Endothelial cell of umbilical vein (primary cell): ENCODE measurements around the gene PGD.
"Not testable (repeated sequence)": the region's sequence is repeated elsewhere in the genome, so short reads cannot be mapped to it uniquely, and the experiment has no call there.

Experiments used
- EZH2 ChIP-seq: IDR thresholded peaks from 2 replicates; pipeline ENCODE4 v1.6.1; 2012; ENCODE audit warnings: borderline replicate concordance, low read depth, mild to moderate bottlenecking, moderate library complexity, low read length, inconsistent platforms; ENCODE audit not compliant: severe bottlenecking
- JUN ChIP-seq: IDR thresholded peaks from 2 replicates; pipeline ENCODE4 v1.6.1; 2011; ENCODE audit warnings: borderline replicate concordance, low read depth; ENCODE audit not compliant: insufficient read length, insufficient read depth
- POLR2A ChIP-seq: IDR thresholded peaks from 2 replicates; pipeline ENCODE4 v1.6.1; 2012; ENCODE audit warnings: low read depth, mild to moderate bottlenecking, control low read depth, low read length
- POLR2AphosphoS5 ChIP-seq: IDR thresholded peaks from 2 replicates; pipeline ENCODE4 v1.6.1; 2012; ENCODE audit warnings: low read depth, mild to moderate bottlenecking, control low read depth, low read length, moderate library complexity; ENCODE audit not compliant: insufficient read depth
- TF ChIP-seq, protein P1 (sequence below), 2 donors: IDR thresholded peaks; 1 replicate in 1 of 2; 2 replicates in 1 of 2; pipeline ENCODE4 v1.5.1; 2011; ENCODE audit warnings: low read length in 2 of 2, mild to moderate bottlenecking in 2 of 2, moderate library complexity in 2 of 2, control low read depth in 1 of 2, inconsistent platforms in 1 of 2, low read depth in 1 of 2; ENCODE audit not compliant: insufficient read depth in 1 of 2; ENCODE audit errors: extremely low read depth in 1 of 2

DNA sequence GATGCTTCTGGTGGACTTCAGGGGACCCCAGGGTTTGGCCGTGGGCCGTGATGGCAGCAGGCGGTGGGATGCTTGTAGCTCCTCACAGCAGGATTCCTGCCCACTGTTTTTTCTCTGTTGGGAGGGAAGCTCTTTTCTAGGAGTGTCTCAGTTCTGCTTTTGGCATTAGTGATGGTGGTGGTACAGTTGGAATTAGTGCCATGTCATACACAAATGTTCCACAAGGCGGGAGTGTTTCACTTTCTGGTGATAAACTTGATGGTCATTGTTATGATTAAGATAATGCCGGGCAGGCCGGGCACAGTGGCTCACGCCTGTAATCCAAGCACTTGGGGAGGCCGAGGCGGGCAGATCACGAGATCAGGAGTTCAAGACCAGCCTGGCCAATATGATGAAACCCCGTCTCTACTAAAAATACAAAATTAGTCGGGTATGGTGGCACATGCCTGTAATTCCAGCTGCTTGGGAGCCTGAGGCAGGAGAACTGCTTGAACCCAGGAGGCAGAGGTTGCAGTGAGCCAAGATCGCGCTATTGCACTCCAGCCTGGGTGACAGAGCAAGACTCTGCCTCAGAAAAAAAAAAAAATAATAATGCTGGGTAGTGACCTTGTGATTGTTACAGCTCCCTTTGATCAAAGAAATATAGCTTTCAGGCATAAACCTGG lies 21.4 kb upstream of the PGD start:
- TF ChIP-seq POLR2A, POLR2AphosphoS5, JUN, EZH2: not testable (repeated sequence)
- TF ChIP-seq, protein P1, sequence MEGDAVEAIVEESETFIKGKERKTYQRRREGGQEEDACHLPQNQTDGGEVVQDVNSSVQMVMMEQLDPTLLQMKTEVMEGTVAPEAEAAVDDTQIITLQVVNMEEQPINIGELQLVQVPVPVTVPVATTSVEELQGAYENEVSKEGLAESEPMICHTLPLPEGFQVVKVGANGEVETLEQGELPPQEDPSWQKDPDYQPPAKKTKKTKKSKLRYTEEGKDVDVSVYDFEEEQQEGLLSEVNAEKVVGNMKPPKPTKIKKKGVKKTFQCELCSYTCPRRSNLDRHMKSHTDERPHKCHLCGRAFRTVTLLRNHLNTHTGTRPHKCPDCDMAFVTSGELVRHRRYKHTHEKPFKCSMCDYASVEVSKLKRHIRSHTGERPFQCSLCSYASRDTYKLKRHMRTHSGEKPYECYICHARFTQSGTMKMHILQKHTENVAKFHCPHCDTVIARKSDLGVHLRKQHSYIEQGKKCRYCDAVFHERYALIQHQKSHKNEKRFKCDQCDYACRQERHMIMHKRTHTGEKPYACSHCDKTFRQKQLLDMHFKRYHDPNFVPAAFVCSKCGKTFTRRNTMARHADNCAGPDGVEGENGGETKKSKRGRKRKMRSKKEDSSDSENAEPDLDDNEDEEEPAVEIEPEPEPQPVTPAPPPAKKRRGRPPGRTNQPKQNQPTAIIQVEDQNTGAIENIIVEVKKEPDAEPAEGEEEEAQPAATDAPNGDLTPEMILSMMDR (IDR thresholded peaks at IDR 0.05; ENCODE audit: extremely low read depth in 1 of 2, insufficient read depth in 1 of 2, low read depth in 1 of 2, low read length in 2 of 2) = peak; percentile 59 to 64
